ENCODE measurements around the gene LAIR2.
"Not testable (repeated sequence)": the region's sequence is repeated elsewhere in the genome, so short reads cannot be mapped to it uniquely, and the experiment has no call there.

The LAIR2 gene

GRCh38 chr19:54473071-54473891 is 29.4 kb upstream of the LAIR2 start, which contains the start of gene CDC42EP5:
Gene CDC42EP5 (minus strand): TSS chr19:54473296. CDS start chr19:54465547, 7,749 bp downstream.
- no peak within 1 kb of the TSS for H3K4me3 ChIP-seq (ENCODE audit: low read length)
- no peak for TF ChIP-seq ZNF274 (IDR thresholded peaks at IDR 0.05; ENCODE audit: low read depth, low read length)

- no peak for TF ChIP-seq ZNF274 (IDR thresholded peaks at IDR 0.05; ENCODE audit: low read depth, low read length)
- no peak overlapping the region for H3K4me3 ChIP-seq (ENCODE audit: low read length)
Measured at GRCh38 chr19:54473892-54474372, 28.7 kb upstream of the LAIR2 start.

GRCh38 chr19:54475706-54476105 is 26.9 kb upstream of the LAIR2 start:
- no peak overlapping the region for H3K4me3 ChIP-seq (ENCODE audit: low read length)
- TF ChIP-seq ZNF274 (IDR thresholded peaks at IDR 0.05; ENCODE audit: low read depth, low read length) = no peak

- H3K4me3 ChIP-seq (ENCODE audit: low read length) = no peak overlapping the region
- no peak for TF ChIP-seq ZNF274 (IDR thresholded peaks at IDR 0.05; ENCODE audit: low read depth, low read length)
Measured at GRCh38 chr19:54477650-54478049, 25.0 kb upstream of the LAIR2 start.

DNA sequence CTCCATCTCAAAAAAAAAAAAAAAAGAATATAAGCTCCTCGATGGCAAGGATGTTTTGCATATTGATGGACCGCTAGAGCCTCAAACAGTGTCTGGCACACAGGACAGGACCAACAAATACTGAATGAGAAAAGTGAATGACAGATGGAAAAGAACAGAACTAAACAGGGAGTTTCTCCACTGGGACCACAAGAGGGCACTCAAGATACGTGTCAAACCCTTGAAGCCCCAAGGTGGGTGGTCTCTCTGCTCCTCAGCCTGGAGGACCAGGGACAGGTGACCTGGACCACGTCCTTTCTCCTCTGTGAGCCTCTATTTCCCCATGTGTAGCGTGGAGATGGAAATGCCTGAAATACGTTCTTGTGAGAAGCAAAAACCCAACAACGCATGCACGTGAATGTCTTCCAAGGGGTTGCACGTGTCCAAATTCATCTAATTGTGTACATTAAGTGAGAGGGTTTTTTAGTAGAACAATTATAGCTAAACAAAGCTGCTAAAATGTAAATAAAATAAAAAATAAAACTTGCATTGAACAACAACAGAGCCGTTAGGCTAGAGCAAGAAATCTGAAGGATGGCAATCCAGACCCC is 23.9 kb upstream of the LAIR2 start:
- TF ChIP-seq ZNF274 (IDR thresholded peaks at IDR 0.05; ENCODE audit: low read depth, low read length) = no peak
- no peak overlapping the region for H3K4me3 ChIP-seq (ENCODE audit: low read length)

- TF ChIP-seq ZNF274 (IDR thresholded peaks at IDR 0.05; ENCODE audit: low read depth, low read length) = no peak
- no peak overlapping the region for H3K4me3 ChIP-seq (ENCODE audit: low read length)
Measured at GRCh38 chr19:54480051-54480450, 22.6 kb upstream of the LAIR2 start.

DNA sequence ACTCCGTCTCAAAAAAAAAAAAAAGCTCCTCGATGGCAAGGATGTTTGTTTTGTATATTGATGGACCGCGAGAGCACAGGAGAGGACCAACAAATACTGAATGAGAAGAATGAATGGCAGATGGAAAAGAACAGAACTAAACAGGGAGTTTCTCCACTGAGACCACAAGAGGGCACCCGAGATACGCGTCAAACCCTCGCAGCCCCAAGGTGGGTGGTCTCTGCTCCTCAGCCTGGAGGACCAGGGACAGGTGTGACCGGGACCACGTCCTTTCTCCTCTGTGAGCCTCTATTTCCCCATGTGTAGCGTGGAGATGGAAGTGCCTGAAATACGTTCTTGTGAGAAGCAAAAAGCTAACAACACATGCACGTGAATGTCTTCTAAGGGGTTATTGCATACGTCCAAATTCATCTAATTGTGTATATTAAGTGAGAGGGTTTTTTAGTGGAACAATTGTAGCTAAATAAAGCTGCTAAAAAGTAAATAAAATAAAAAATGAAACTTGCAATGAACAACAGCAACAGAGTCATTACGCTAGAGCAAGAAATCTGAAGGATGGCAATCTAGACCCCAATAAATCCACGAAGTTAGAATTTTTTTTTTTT is 21.2 kb upstream of the LAIR2 start:
- no peak overlapping the region for H3K4me3 ChIP-seq (ENCODE audit: low read length)
- TF ChIP-seq ZNF274 (IDR thresholded peaks at IDR 0.05; ENCODE audit: low read depth, low read length) = no peak

DNA sequence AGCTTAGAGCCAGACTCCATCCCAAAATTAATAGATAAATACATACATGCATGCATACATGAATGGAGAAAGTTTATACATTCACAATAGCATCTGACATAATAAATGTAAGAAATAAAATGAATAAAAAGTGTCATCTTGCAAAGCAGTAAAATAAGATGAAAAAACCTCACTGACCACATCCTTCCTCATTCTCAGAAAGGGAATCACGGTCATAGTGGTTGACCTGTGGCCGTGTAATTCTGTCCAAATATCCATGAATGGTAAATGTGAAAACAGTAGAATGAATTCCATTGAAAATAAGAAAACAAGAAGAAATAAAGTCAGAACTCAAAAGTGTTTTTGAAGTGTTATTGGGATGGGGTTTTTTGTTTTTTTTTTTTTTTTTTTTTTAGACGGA is 19.7 kb upstream of the LAIR2 start:
- no peak overlapping the region for H3K4me3 ChIP-seq (ENCODE audit: low read length)
- no peak for TF ChIP-seq ZNF274 (IDR thresholded peaks at IDR 0.05; ENCODE audit: low read depth, low read length)

- TF ChIP-seq ZNF274 (IDR thresholded peaks at IDR 0.05; ENCODE audit: low read depth, low read length) = no peak
- H3K4me3 ChIP-seq (ENCODE audit: low read length) = no peak overlapping the region
Measured at GRCh38 chr19:54484451-54484850, 18.2 kb upstream of the LAIR2 start.

DNA sequence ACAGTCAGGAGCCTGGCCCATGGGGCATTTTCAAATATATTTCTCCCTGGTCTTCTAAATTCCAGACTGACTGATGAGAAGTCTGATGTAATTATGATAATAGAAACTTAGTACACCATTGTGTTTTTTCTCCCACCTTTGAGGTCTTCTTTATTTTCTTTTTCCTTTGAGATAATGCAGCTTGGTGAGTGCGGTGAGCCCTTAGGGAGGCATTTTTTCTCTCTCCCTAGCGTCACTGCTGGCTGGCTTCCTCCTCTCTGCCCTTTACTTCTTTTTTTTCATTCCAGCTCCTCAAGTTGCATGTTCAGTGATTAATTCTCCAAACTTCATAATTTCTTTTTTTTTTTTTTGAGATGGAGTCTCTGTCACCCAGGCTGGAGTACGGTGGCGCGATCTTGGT is 16.8 kb upstream of the LAIR2 start:
- no peak for TF ChIP-seq ZNF274 (IDR thresholded peaks at IDR 0.05; ENCODE audit: low read depth, low read length)
- H3K4me3 ChIP-seq (ENCODE audit: low read length) = no peak overlapping the region

DNA sequence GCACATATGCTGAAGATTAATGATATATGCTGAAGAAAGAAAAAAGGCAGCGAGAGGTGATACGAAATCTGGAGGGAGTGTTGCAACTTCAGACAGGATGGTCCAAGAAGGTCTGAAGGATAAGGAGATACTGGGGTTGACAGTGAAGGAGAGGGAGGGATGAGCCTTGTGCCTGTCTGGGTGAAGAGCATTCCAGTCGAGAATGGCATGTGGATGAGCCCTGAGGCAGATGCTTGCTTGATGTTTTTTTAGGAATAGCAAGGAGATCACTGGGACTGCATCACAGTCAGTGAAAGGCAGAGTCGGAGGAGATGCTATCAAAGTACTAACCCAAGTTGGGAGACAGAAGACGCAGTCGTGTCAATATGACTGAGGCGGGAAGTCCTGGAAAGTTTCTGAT is 13.3 kb upstream of the LAIR2 start:
- no peak overlapping the region for H3K4me3 ChIP-seq (ENCODE audit: low read length)
- TF ChIP-seq ZNF274 (IDR thresholded peaks at IDR 0.05; ENCODE audit: low read depth, low read length) = no peak

- H3K4me3 ChIP-seq (ENCODE audit: low read length) = no peak overlapping the region
- no peak for TF ChIP-seq ZNF274 (IDR thresholded peaks at IDR 0.05; ENCODE audit: low read depth, low read length)
Measured at GRCh38 chr19:54489766-54490165, 12.9 kb upstream of the LAIR2 start.

DNA sequence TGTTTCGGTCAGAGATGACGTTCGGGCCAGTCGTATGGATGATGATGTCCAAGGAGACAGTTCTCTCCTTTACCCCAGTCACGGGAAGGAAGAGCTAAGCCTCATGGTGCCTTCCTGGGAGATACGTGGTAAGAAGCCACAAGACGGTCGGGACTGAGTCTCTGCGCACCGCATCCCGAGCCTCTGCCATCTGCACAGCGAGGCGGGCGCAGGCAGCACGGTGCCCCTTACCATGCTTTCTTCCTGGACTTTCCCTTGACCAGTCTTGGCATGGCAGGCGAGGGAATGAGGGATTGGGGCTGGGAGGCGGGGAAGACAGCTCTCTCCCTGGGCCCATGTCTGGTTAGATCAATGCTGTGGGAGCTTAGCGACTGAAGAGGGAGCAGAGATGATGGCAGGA is 10.1 kb upstream of the LAIR2 start:
- TF ChIP-seq ZNF274 (IDR thresholded peaks at IDR 0.05; ENCODE audit: low read depth, low read length) = no peak
- no peak overlapping the region for H3K4me3 ChIP-seq (ENCODE audit: low read length)

GRCh38 chr19:54493056-54493455 is 9.6 kb upstream of the LAIR2 start:
- not testable (repeated sequence) for H3K4me3 ChIP-seq (ENCODE audit: low read length)
